IMR-90 (cell line): Measurements from ENCODE around the gene CCR5AS.
A peak's percentile ranks its signal among the peaks of the same experiment; 100 is the strongest.

Experiments used
- ATAC-seq: fragments of 200-7000 bp; cut with Tn5 transposase; 2 replicates; pipeline ENCODE4 v1.9.1; 2020; ENCODE audit warnings: low read depth, mild to moderate bottlenecking, moderate library complexity
- BruUV-seq: library from RNA; stranded (reverse); fragments of 400-500 nt; replicated peaks from 2 replicates; lab custom pipeline; 2021; lab: Mats Ljungman, UMichigan
- CTCF ChIA-PET: fragments of 300-600 bp; formaldehyde crosslinking; extraction: SDS; loops from one replicate; lab custom pipeline; 2021; ENCODE audit warnings: antibody characterized with exemption; lab: Yijun Ruan, JAX
- POLR2A ChIA-PET: fragments of 300-600 bp; sonication (Branson Sonifier 250); formaldehyde crosslinking; loops from one replicate; lab custom pipeline; 2022; ENCODE audit warnings: antibody characterized with exemption; ENCODE audit not compliant: unreplicated experiment; lab: Charles Lee
- DNase-seq: peaks from one replicate; pipeline ENCODE4 v3.0.0; 2013
- H2AFZ ChIP-seq: replicated peaks from 2 replicates; pipeline ENCODE3; 2013; ENCODE audit warnings: low read length, mild to moderate bottlenecking; ENCODE audit not compliant: poor library complexity
- H2AK5ac ChIP-seq: 2 replicates; pipeline ENCODE4 v1.6.1; 2013; ENCODE audit warnings: low read depth, low read length, inconsistent platforms
- H2AK9ac ChIP-seq: replicated peaks from 2 replicates; pipeline ENCODE3; 2013; ENCODE audit warnings: mild to moderate bottlenecking, low read depth, low read length, moderate library complexity; ENCODE audit not compliant: poor library complexity
- H2BK120ac ChIP-seq: 2 replicates; pipeline ENCODE4 v1.6.1; 2013; ENCODE audit warnings: low read depth, low read length, inconsistent platforms
- H2BK15ac ChIP-seq: 3 replicates; pipeline ENCODE4 v1.6.1; 2013; ENCODE audit warnings: low read depth, low read length, inconsistent platforms
- H2BK20ac ChIP-seq: 2 replicates; pipeline ENCODE4 v1.6.1; 2013; ENCODE audit warnings: low read depth, mild to moderate bottlenecking, inconsistent platforms, low read length, moderate library complexity
- H2BK5ac ChIP-seq: 2 replicates; pipeline ENCODE4 v1.6.1; 2013; ENCODE audit warnings: mild to moderate bottlenecking, low read depth, low read length, inconsistent platforms; ENCODE audit not compliant: poor library complexity, severe bottlenecking
- H3K14ac ChIP-seq: replicated peaks from 2 replicates; pipeline ENCODE4 v1.6.1; 2013; ENCODE audit warnings: low read depth, low read length, inconsistent platforms
- H3K18ac ChIP-seq: 2 replicates; pipeline ENCODE4 v1.6.1; 2013; ENCODE audit warnings: low read depth, low read length, control low read depth
- H3K23ac ChIP-seq: 2 replicates; pipeline ENCODE4 v1.6.1; 2013; ENCODE audit warnings: low read depth, low read length, inconsistent platforms
- H3K27ac ChIP-seq: 2 replicates; pipeline ENCODE4 v1.5.1; 2013; ENCODE audit warnings: mild to moderate bottlenecking, control low read depth, low read length; ENCODE audit not compliant: insufficient read depth
- H3K27me3 ChIP-seq: 2 replicates; pipeline ENCODE4 v1.6.1; 2013; ENCODE audit warnings: low read length; ENCODE audit not compliant: control insufficient read depth, insufficient read depth
- H3K36me3 ChIP-seq: 2 replicates; pipeline ENCODE4 v1.6.1; 2013; ENCODE audit warnings: low read length, mixed read lengths; ENCODE audit not compliant: control insufficient read depth, insufficient read depth
- H3K4ac ChIP-seq: 2 replicates; pipeline ENCODE4 v1.6.1; 2013; ENCODE audit warnings: low read depth, low read length, inconsistent platforms
- H3K4me1 ChIP-seq: 2 replicates; pipeline ENCODE4 v1.6.1; 2013; ENCODE audit warnings: low read length, mixed read lengths; ENCODE audit not compliant: control insufficient read depth, insufficient read depth
- H3K4me2 ChIP-seq: 2 replicates; pipeline ENCODE4 v1.6.1; 2013; ENCODE audit warnings: low read depth, mild to moderate bottlenecking, control low read depth, low read length, moderate library complexity
- H3K4me3 ChIP-seq: 2 replicates; pipeline ENCODE4 v1.5.1; 2013; ENCODE audit warnings: low read depth, mild to moderate bottlenecking, control low read depth, low read length, moderate library complexity; ENCODE audit not compliant: insufficient read depth
- H3K56ac ChIP-seq: 2 replicates; pipeline ENCODE4 v1.6.1; 2013; ENCODE audit warnings: low read length, inconsistent platforms; ENCODE audit not compliant: insufficient read depth; ENCODE audit errors: extremely low read depth
- H3K79me1 ChIP-seq, 2 experiments: 2 replicates each; pipeline ENCODE4 v1.6.1; 2013; ENCODE audit warnings: low read length in 2 of 2, inconsistent platforms in 1 of 2, low read depth in 1 of 2
- H3K9ac ChIP-seq: 2 replicates; pipeline ENCODE4 v1.6.1; 2013; ENCODE audit warnings: low read depth, low read length, control low read depth
- H3K9me1 ChIP-seq: 2 replicates; pipeline ENCODE4 v1.6.1; 2013; ENCODE audit warnings: low read length, inconsistent platforms; ENCODE audit not compliant: insufficient read depth
- H3K9me3 ChIP-seq: 2 replicates; pipeline ENCODE4 v1.6.1; 2013; ENCODE audit warnings: low read length; ENCODE audit not compliant: control insufficient read depth, insufficient read depth
- H4K20me1 ChIP-seq: 2 replicates; pipeline ENCODE4 v1.6.1; 2013; ENCODE audit warnings: low read length, inconsistent platforms; ENCODE audit not compliant: insufficient read depth
- H4K5ac ChIP-seq: 2 replicates; pipeline ENCODE4 v1.6.1; 2013; ENCODE audit warnings: mild to moderate bottlenecking, low read depth, low read length, control low read depth
- H4K8ac ChIP-seq, 2 experiments: 2 replicates each; pipeline ENCODE4 v1.6.1; 2013; ENCODE audit warnings: low read depth in 2 of 2, low read length in 2 of 2, control low read depth in 1 of 2, inconsistent platforms in 1 of 2
- H4K91ac ChIP-seq: 2 replicates; pipeline ENCODE4 v1.6.1; 2013; ENCODE audit warnings: low read depth, low read length, inconsistent platforms; ENCODE audit not compliant: insufficient read depth
- BHLHE40 ChIP-seq: fragments of 150-350 bp; IDR thresholded peaks from 2 replicates; pipeline ENCODE4 v1.6.1; 2016; ENCODE audit warnings: mild to moderate bottlenecking, low read depth, low read length
- CEBPB ChIP-seq: IDR thresholded peaks from 2 replicates; pipeline ENCODE4 v1.6.1; 2012; ENCODE audit warnings: low read depth, low read length, improper control_type of control experiment
- CTCF ChIP-seq: conservative IDR thresholded peaks from 2 replicates; pipeline ENCODE4 v1.5.1; 2012; ENCODE audit warnings: mild to moderate bottlenecking, low read depth, low read length, improper control_type of control experiment
- MAZ ChIP-seq: IDR thresholded peaks from 2 replicates; pipeline ENCODE4 v1.6.1; 2012; ENCODE audit warnings: low read depth, mild to moderate bottlenecking, low read length, improper control_type of control experiment, moderate library complexity, borderline replicate concordance
- MXI1 ChIP-seq: IDR thresholded peaks from 2 replicates; pipeline ENCODE4 v1.6.1; 2012; ENCODE audit warnings: low read depth, mild to moderate bottlenecking, low read length, moderate library complexity, borderline replicate concordance
- POLR2A ChIP-seq: IDR thresholded peaks from 2 replicates; pipeline ENCODE4 v1.6.1; 2012; ENCODE audit warnings: mild to moderate bottlenecking, low read depth, low read length
- USF2 ChIP-seq: fragments of 150-350 bp; IDR thresholded peaks from 2 replicates; pipeline ENCODE4 v1.6.1; 2017; ENCODE audit warnings: mild to moderate bottlenecking, antibody characterized with exemption, low read length, low read depth
- whole genome bisulfite sequencing, 2 experiments: methylation state at CpG; one replicate each; pipeline versions ENCODE4 v1.1.5 to v1.1.7; 2013; ENCODE audit warnings: missing lambda C conversion rate in 2 of 2; ENCODE audit not compliant: insufficient read length in 1 of 2; ENCODE audit errors: extremely low coverage in 2 of 2; 5-methylcytosine and 5-hydroxymethylcytosine counted together
- dilution Hi-C: fragments of 300-500 bp; cut with HindIII; formaldehyde crosslinking; loops from one replicate; pipeline ENCODE4 v1.14.3; 2018; ENCODE audit warnings: low sequenced_read_pairs; ENCODE audit not compliant: unreplicated experiment
- in situ Hi-C: fragments of 300-500 bp; cut with MboI; formaldehyde crosslinking; loops from 3 replicates; pipeline ENCODE4 v1.14.3; 2019; ENCODE audit warnings: low sequenced_read_pairs, inconsistent platforms, mixed read lengths
- intact Hi-C: fragments of 100-400 bp; cut with micrococcal nuclease; formaldehyde crosslinking; loops from 2 replicates; pipeline ENCODE4 v1.10.0; 2022

CCR5AS gene

GRCh38 chr3:46417841-46418611, 11.2 kb upstream of the CCR5AS start:
- ATAC-seq (no peak), DNase-seq (no peak)
- no TSS peak for BruUV-seq
- H3K14ac ChIP-seq, result no peak overlapping the region
- H2BK15ac ChIP-seq, result no peak overlapping the region
- no peak overlapping the region for H3K4me2 ChIP-seq
- H2BK5ac ChIP-seq, result no peak overlapping the region
- H3K4me1 ChIP-seq, result no peaks in the 10 kb centered on the region
- ChIA-PET POLR2A (no interaction called here), CTCF (interaction anchor here (0.8 kb wide), 1 partner anchor 10 kb away, joined by 3 read pairs; no protein-coding TSS in a partner anchor)
- H2AK9ac ChIP-seq, result no peak overlapping the region
- H3K9me1 ChIP-seq, result no peaks in the 10 kb centered on the region; the same call in 1 of the 2 replicates
- no peaks in the 10 kb centered on the region for H3K79me1 ChIP-seq
- dilution Hi-C loops (no loop called here), intact Hi-C loops (no loop called here), in situ Hi-C loops (no loop called here)
- TF ChIP-seq CTCF, result no peak
- TF ChIP-seq MXI1, result no peak
- TF ChIP-seq POLR2A, result no peak
- peak; percentile 40; the same call in 1 of the 2 replicates for TF ChIP-seq CEBPB
- no peak for TF ChIP-seq BHLHE40
- TF ChIP-seq USF2, result no peak
- no peak for TF ChIP-seq MAZ
- H4K20me1 ChIP-seq, result no peaks in the 10 kb centered on the region
- H3K9me3 ChIP-seq, result no peaks in the 10 kb centered on the region
- no peak overlapping the region for H3K56ac ChIP-seq
- WGBS, 2 experiments, result 91% methylated on average over 4 of the region's 9 CpGs; no CpG with 5 or more reads in 1 of the 2 experiments
- no peak overlapping the region for H2BK20ac ChIP-seq
- H2AK5ac ChIP-seq, result no peak overlapping the region
- no peak overlapping the region for H3K23ac ChIP-seq
- no peak overlapping the region for H3K9ac ChIP-seq
- no peak overlapping the region for H2AFZ ChIP-seq
- H3K27ac ChIP-seq, result no peak overlapping the region
- H4K91ac ChIP-seq, result no peak overlapping the region
- no peaks in the 10 kb centered on the region for H3K36me3 ChIP-seq
- H4K8ac ChIP-seq, result no peak overlapping the region
- H2BK120ac ChIP-seq, result no peak overlapping the region
- H3K4ac ChIP-seq, result no peak overlapping the region
- peaks cover 8% of the 10 kb centered on the region for H3K27me3 ChIP-seq
- H4K5ac ChIP-seq, result no peak overlapping the region
- no peak overlapping the region for H3K4me3 ChIP-seq
- no peak overlapping the region for H3K18ac ChIP-seq
